SK-N-SH (cell line): Measurements from ENCODE around the gene GPR39. TPM values are rescaled to one million over a fixed set of nuclear protein-coding genes. Genes with fewer than 3 reads are reported as not detected.

ENCODE experiments used
- CTCF ChIA-PET: fragments of 300-600, 350-600 bp; formaldehyde crosslinking; extraction: SDS; loops from one replicate; lab custom pipeline; 2021; lab: Yijun Ruan, JAX
- POLR2A ChIA-PET: fragments of 350-600 bp; sonication (Branson Sonifier 250); formaldehyde crosslinking; extraction: SDS; loops from one replicate; lab custom pipeline; 2020; ENCODE audit warnings: antibody characterized with exemption, inconsistent platforms; lab: Yijun Ruan, JAX
- DNase-seq: peaks from one replicate; pipeline ENCODE4 v3.0.0; 2012
- H2AFZ ChIP-seq: fragments of 200-600 bp; sonication (generic); 2 replicates; pipeline ENCODE4 v1.8.1; 2016; ENCODE audit warnings: antibody characterized with exemption, mild to moderate bottlenecking, low read depth
- H3F3A ChIP-seq: fragments of 200-600 bp; sonication (generic); replicated peaks from 2 replicates; pipeline ENCODE3; 2016; ENCODE audit warnings: antibody characterized with exemption, mild to moderate bottlenecking; ENCODE audit not compliant: insufficient read depth
- H3K27ac ChIP-seq, 2 experiments: fragments of 200-500 bp in 1 of 2; fragments of 200-600 bp in 1 of 2; sonication (Bioruptor generic) in 1 of 2; sonication (generic), shearing (Covaris generic) in 1 of 2; 2 replicates each; pipeline versions ENCODE4 v1.5.1 to v1.6.1; 2014 to 2016; ENCODE audit warnings: low read depth in 2 of 2, inconsistent platforms in 1 of 2, low read length in 1 of 2, mild to moderate bottlenecking in 1 of 2, mixed read lengths in 1 of 2
- H3K27me3 ChIP-seq: fragments of 200-600 bp; sonication (generic), shearing (Covaris generic); 2 replicates; pipeline ENCODE4 v1.6.1; 2016; ENCODE audit warnings: mixed run types; ENCODE audit not compliant: insufficient read depth
- H3K36me3 ChIP-seq, 2 experiments: fragments of 200-500 bp in 1 of 2; fragments of 200-600 bp in 1 of 2; sonication (Bioruptor generic) in 1 of 2; sonication (generic) in 1 of 2; replicated peaks in 1 of 2; 2 replicates each; pipeline versions ENCODE3 to v1.5.1; 2014 to 2016; ENCODE audit warnings: low read length in 1 of 2, mild to moderate bottlenecking in 1 of 2; ENCODE audit not compliant: insufficient read depth in 2 of 2, control insufficient read depth in 1 of 2
- H3K4me1 ChIP-seq, 2 experiments: fragments of 200-500 bp in 1 of 2; fragments of 200-600 bp in 1 of 2; sonication (Bioruptor generic) in 1 of 2; sonication (generic), shearing (Covaris generic) in 1 of 2; 2 replicates each; pipeline versions ENCODE4 v1.5.1 to v1.6.1; 2014 to 2016; ENCODE audit warnings: low read depth in 1 of 2, low read length in 1 of 2, mixed run types in 1 of 2; ENCODE audit not compliant: insufficient read depth in 2 of 2, control insufficient read depth in 1 of 2
- H3K4me2 ChIP-seq: fragments of 200-600 bp; sonication (generic), shearing (Covaris generic); 2 replicates; pipeline ENCODE4 v1.6.1; 2017; ENCODE audit warnings: mixed run types
- H3K4me3 ChIP-seq, 2 experiments: fragments of 200-500 bp in 1 of 2; fragments of 200-600 bp in 1 of 2; sonication (Bioruptor generic) in 1 of 2; sonication (generic), shearing (Covaris generic) in 1 of 2; 2 replicates each; pipeline versions ENCODE4 v1.5.1 to v1.8.1; 2014 to 2016; ENCODE audit warnings: low read depth in 2 of 2, inconsistent platforms in 1 of 2, low read length in 1 of 2, mild to moderate bottlenecking in 1 of 2, mixed read lengths in 1 of 2, moderate library complexity in 1 of 2
- H3K79me2 ChIP-seq: fragments of 200-600 bp; sonication (generic); 2 replicates; pipeline ENCODE4 v1.8.1; 2017; ENCODE audit warnings: mild to moderate bottlenecking; ENCODE audit not compliant: insufficient read depth
- H3K9ac ChIP-seq: fragments of 200-600 bp; sonication (generic); 2 replicates; pipeline ENCODE4 v1.6.1; 2017; ENCODE audit warnings: mixed run types
- H3K9me2 ChIP-seq: fragments of 200-600 bp; sonication (generic); 2 replicates; pipeline ENCODE4 v1.6.1; 2017; ENCODE audit warnings: mixed run types
- H3K9me3 ChIP-seq: fragments of 200-600 bp; sonication (generic); 2 replicates; pipeline ENCODE4 v1.6.1; 2017; ENCODE audit warnings: mixed run types, mild to moderate bottlenecking, moderate library complexity
- H4K20me1 ChIP-seq: fragments of 200-600 bp; sonication (generic); 2 replicates; pipeline ENCODE4 v1.6.1; 2017; ENCODE audit warnings: mild to moderate bottlenecking, mixed run types; ENCODE audit not compliant: insufficient read depth
- CHD2 ChIP-seq: fragments of 150-350 bp; IDR thresholded peaks from 2 replicates; pipeline ENCODE4 v1.6.1; 2018; ENCODE audit warnings: low read length; ENCODE audit not compliant: partially characterized antibody
- CTCF ChIP-seq: fragments of 200-600 bp; sonication (generic); IDR thresholded peaks from 2 replicates; pipeline ENCODE4 v1.6.1; 2017; ENCODE audit warnings: antibody characterized with exemption, mild to moderate bottlenecking, moderate library complexity
- GABPA ChIP-seq: IDR thresholded peaks from 2 replicates; pipeline ENCODE4 v1.4.0; 2012; ENCODE audit warnings: low read depth, mild to moderate bottlenecking
- JUND ChIP-seq: IDR thresholded peaks from 2 replicates; pipeline ENCODE4 v1.4.0; 2012
- NRF1 ChIP-seq: IDR thresholded peaks from 2 replicates; pipeline ENCODE4 v1.6.1; 2012; ENCODE audit warnings: low read depth, mild to moderate bottlenecking, low read length
- PBX3 ChIP-seq: IDR thresholded peaks from 2 replicates; pipeline ENCODE4; 2012
- POLR2AphosphoS5 ChIP-seq: IDR thresholded peaks from 2 replicates; pipeline ENCODE4 v1.6.1; 2012; ENCODE audit warnings: low read depth, low read length
- WGBS: methylation state at CpG from one replicate; pipeline ENCODE4 v1.1.6; 2017; ENCODE audit warnings: low lambda C conversion rate; 5-methylcytosine and 5-hydroxymethylcytosine counted together
- polyA plus RNA-seq, 3 experiments: library from polyadenylated mRNA; depleted of rRNA; stranded (reverse); fragments of >200 nt; gene quantifications; 2 replicates each; pipeline ENCODE4 v1.2.3, GENCODE V29; 2012
- TF ChIP-seq, protein P1 (sequence below): IDR thresholded peaks from 2 replicates; pipeline ENCODE4 v1.4.0; 2012; ENCODE audit warnings: low read depth, borderline replicate concordance

Gene GPR39
- polyA plus RNA-seq, 1 of the 3 experiments (the other 2 are of a cell fraction): 2.3 TPM

- CTCF ChIA-PET: interaction anchor here (0.7 to 2.0 kb wide), 3 partner anchors 15 to 1143 kb away, joined by 3 to 12 read pairs (median 3); no protein-coding TSS in a partner anchor
Measured at GRCh38 chr2:132636346-132636745, 219.7 kb downstream of the GPR39 start.

More at GRCh38 chr2:132636346-132636745, 219.7 kb downstream of the GPR39 start:
- POLR2A ChIA-PET: no interaction called here
- H3K79me2 ChIP-seq: no peaks in the 10 kb centered on the region
- no peak overlapping the region for H3K27ac ChIP-seq
- H3K9me3 ChIP-seq: no peaks in the 10 kb centered on the region
- TF ChIP-seq PBX3 (no peak), NRF1 (no peak), POLR2AphosphoS5 (no peak), GABPA (no peak), CHD2 (no peak), CTCF (no peak), JUND (no peak)
- TF ChIP-seq, protein P1, sequence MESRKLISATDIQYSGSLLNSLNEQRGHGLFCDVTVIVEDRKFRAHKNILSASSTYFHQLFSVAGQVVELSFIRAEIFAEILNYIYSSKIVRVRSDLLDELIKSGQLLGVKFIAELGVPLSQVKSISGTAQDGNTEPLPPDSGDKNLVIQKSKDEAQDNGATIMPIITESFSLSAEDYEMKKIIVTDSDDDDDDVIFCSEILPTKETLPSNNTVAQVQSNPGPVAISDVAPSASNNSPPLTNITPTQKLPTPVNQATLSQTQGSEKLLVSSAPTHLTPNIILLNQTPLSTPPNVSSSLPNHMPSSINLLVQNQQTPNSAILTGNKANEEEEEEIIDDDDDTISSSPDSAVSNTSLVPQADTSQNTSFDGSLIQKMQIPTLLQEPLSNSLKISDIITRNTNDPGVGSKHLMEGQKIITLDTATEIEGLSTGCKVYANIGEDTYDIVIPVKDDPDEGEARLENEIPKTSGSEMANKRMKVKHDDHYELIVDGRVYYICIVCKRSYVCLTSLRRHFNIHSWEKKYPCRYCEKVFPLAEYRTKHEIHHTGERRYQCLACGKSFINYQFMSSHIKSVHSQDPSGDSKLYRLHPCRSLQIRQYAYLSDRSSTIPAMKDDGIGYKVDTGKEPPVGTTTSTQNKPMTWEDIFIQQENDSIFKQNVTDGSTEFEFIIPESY: no peak
- H3K27me3 ChIP-seq: no peaks in the 10 kb centered on the region
- H3K4me2 ChIP-seq: no peak overlapping the region
- H4K20me1 ChIP-seq: no peaks in the 10 kb centered on the region
- WGBS: 63% methylated on average over 1 of the region's 1 CpG
- H3K36me3 ChIP-seq: no peaks in the 10 kb centered on the region
- no peak for DNase-seq
- no peak overlapping the region for H3K4me3 ChIP-seq
- peaks cover 4 to 6% of the 10 kb centered on the region in 2 experiments; a peak in 2 of 4 replicates for H3K4me1 ChIP-seq
- no peak overlapping the region for H3K9ac ChIP-seq
- no peak overlapping the region for H2AFZ ChIP-seq
- H3F3A ChIP-seq: no peaks in the 10 kb centered on the region
- no peaks in the 10 kb centered on the region for H3K9me2 ChIP-seq
